ENCODE measurements around the gene TMEM184A.

- TF ChIP-seq, protein P1, sequence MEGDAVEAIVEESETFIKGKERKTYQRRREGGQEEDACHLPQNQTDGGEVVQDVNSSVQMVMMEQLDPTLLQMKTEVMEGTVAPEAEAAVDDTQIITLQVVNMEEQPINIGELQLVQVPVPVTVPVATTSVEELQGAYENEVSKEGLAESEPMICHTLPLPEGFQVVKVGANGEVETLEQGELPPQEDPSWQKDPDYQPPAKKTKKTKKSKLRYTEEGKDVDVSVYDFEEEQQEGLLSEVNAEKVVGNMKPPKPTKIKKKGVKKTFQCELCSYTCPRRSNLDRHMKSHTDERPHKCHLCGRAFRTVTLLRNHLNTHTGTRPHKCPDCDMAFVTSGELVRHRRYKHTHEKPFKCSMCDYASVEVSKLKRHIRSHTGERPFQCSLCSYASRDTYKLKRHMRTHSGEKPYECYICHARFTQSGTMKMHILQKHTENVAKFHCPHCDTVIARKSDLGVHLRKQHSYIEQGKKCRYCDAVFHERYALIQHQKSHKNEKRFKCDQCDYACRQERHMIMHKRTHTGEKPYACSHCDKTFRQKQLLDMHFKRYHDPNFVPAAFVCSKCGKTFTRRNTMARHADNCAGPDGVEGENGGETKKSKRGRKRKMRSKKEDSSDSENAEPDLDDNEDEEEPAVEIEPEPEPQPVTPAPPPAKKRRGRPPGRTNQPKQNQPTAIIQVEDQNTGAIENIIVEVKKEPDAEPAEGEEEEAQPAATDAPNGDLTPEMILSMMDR (IDR thresholded peaks at IDR 0.05; ENCODE audit: poor library complexity), result no peak
- TF ChIP-seq EZH2 (IDR thresholded peaks at IDR 0.05; ENCODE audit: borderline replicate concordance) (no peak), EZH2phosphoT487 (IDR thresholded peaks at IDR 0.05; ENCODE audit: low read depth, severe bottlenecking, unreplicated experiment) (no peak)
Measured at GRCh38 chr7:1597791-1598190, 41.8 kb upstream of the TMEM184A start.

Measured in hepatocyte (in vitro differentiated cells).